Measurements from ENCODE around the gene FBXL14. TPM values are rescaled to one million over a fixed set of nuclear protein-coding genes. Genes with fewer than 3 reads are reported as not detected.

Gene FBXL14, protein sequence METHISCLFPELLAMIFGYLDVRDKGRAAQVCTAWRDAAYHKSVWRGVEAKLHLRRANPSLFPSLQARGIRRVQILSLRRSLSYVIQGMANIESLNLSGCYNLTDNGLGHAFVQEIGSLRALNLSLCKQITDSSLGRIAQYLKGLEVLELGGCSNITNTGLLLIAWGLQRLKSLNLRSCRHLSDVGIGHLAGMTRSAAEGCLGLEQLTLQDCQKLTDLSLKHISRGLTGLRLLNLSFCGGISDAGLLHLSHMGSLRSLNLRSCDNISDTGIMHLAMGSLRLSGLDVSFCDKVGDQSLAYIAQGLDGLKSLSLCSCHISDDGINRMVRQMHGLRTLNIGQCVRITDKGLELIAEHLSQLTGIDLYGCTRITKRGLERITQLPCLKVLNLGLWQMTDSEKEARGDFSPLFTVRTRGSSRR
- total RNA-seq (10 to 100 TPM; 26.7 to 30.0 TPM), total RNA-seq (26.8 to 33.7 reads per million in 2 donors)

- DNase-seq: peak; percentile 83 to 91 (median 84)
- peak within 1 kb of the TSS; percentile 96 for H3K4me3 Mint-ChIP-seq
- no peaks in the 10 kb centered on the region for H3K27me3 Mint-ChIP-seq
- no peaks in the 10 kb centered on the region for H3K36me3 Mint-ChIP-seq (ENCODE audit: low read depth)
- no peaks in the 10 kb centered on the region for H3K9me3 ChIP-seq (ENCODE audit: control insufficient read depth, low read length, poor library complexity, severe bottlenecking)
- H3K27ac Mint-ChIP-seq: peak within 1 kb of the TSS; percentile 97
- H3K4me1 Mint-ChIP-seq: peaks cover 40% of the 10 kb centered on the region
- peak; percentile 75 for ATAC-seq
These were observed at the start of gene FBXL14 for GRCh38 chr12:1594261-1595025. TSS of gene FBXL14 (minus strand) at chr12:1594581. CDS start at chr12:1594066, 515 bp downstream.

DNA sequence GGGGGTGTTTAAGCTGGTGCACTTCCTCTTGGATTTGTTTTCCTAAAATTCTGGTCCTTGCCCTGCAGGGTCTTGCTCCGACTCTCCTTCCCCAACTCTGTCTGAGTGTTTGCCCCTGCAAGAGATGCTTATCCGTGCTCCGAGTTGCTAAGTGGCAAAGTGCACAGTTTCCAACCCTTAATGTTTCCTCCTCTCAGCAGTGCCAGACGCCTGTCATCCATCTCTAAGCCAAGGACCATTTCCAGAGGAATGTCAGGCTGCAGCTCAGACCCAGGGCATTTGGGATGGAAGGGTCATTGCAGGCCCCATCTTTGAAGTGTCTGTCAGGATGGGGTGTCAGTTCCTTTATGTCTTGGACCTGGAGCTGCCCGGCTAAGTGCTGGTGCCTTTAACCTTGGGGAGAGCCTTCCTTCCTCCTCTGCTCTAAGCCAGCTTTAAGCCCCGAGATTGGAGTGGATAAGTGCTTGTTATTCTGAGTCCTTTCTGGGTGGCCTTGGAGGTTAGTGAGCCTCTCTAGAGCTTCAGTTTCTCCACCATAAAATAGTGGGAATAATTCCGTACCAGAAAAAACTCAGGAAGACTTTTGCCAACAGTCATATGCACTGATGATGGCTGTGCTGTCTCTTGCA, 49.6 kb upstream of the FBXL14 start:
- peaks cover 41% of the 10 kb centered on the region for H3K27me3 Mint-ChIP-seq
- H3K4me1 Mint-ChIP-seq: peaks cover 3% of the 10 kb centered on the region
- no peak for ATAC-seq
- no peak for DNase-seq
- H3K9me3 ChIP-seq (ENCODE audit: control insufficient read depth, low read length, poor library complexity, severe bottlenecking): no peaks in the 10 kb centered on the region
- no peak overlapping the region for H3K4me3 Mint-ChIP-seq
- no peaks in the 10 kb centered on the region for H3K36me3 Mint-ChIP-seq (ENCODE audit: low read depth)
- H3K27ac Mint-ChIP-seq: no peak overlapping the region

GRCh38 chr12:1643043-1643442, 48.7 kb upstream of the FBXL14 start:
- ATAC-seq: no peak
- no peak overlapping the region for H3K4me3 Mint-ChIP-seq
- no peak overlapping the region for H3K27ac Mint-ChIP-seq
- no peaks in the 10 kb centered on the region for H3K36me3 Mint-ChIP-seq (ENCODE audit: low read depth)
- H3K4me1 Mint-ChIP-seq: peaks cover 3% of the 10 kb centered on the region
- no peak for DNase-seq
- H3K27me3 Mint-ChIP-seq: peaks cover 42% of the 10 kb centered on the region
- no peaks in the 10 kb centered on the region for H3K9me3 ChIP-seq (ENCODE audit: control insufficient read depth, low read length, poor library complexity, severe bottlenecking)

DNA sequence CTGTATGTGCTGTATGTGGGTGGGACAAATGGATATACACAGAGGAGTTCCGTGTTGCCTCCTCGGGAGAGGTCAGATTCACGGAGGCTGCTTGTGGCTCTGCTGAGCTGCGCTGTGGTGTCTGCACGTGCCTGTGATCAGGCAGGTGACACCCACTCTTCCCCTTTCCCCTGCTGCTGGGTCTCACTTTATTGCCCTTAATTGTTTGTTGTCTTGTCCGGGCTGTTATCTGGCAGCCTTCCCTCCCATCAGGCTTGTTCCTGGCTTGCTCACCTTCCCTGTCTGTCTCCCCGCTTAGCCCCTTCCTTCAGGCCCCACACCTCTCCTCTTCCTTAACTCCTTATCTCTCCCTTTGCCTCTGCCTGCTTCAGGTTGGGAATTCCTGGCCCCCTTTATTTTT, 48.1 kb upstream of the FBXL14 start:
- no peaks in the 10 kb centered on the region for H3K36me3 Mint-ChIP-seq (ENCODE audit: low read depth)
- peaks cover 3% of the 10 kb centered on the region for H3K4me1 Mint-ChIP-seq
- peaks cover 42% of the 10 kb centered on the region for H3K27me3 Mint-ChIP-seq
- peak overlapping the region; percentile 67 for H3K4me3 Mint-ChIP-seq
- no peak overlapping the region for H3K27ac Mint-ChIP-seq
- DNase-seq: no peak
- no peaks in the 10 kb centered on the region for H3K9me3 ChIP-seq (ENCODE audit: control insufficient read depth, low read length, poor library complexity, severe bottlenecking)
- ATAC-seq: no peak

DNA sequence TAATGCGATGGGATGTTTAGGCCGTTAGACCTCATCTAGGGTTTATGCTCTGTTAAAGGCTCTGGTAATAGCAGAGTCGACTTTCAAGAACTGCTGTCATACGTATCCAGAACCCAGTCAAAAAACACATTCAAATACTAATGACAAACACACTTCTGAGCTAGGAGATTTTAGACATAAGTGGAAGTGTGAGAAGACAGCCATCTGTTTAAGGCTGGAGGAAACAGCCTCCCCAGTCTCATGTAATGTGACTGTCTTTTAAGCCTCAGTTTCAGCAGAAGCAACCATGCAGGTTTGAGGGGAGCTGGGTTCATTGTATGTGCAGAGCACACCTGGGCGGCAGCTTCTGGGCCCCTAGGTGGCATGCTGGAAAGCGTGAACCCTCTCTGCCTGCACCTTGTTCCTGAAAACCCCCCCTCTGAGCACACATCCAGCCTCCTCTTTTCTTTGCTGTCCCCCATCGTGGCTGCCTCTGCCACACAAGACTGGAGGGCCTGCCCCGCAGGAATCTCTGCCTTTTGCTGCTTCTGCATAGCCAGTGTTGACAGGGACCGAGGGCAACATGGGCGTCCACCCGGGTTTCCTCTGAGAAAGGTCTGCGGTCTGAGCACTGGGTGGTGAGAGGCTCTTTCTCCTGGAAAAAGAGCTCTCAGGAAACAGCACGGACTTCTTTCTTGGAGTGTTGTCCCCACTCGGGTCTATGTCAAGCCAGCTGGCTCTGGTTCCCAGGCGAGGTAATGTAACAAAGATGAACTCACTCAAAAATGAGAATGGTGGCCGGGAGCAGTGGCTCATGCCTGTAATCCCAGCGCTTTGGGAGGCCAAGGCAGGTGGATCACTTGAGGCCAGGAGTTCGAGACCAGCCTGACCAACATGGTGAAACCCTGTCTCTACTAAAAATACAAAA, 46.2 kb upstream of the FBXL14 start:
- H3K36me3 Mint-ChIP-seq (ENCODE audit: low read depth): no peaks in the 10 kb centered on the region
- H3K9me3 ChIP-seq (ENCODE audit: control insufficient read depth, low read length, poor library complexity, severe bottlenecking): no peaks in the 10 kb centered on the region
- no peak for DNase-seq
- H3K27me3 Mint-ChIP-seq: peaks cover 36% of the 10 kb centered on the region
- H3K4me1 Mint-ChIP-seq: no peaks in the 10 kb centered on the region
- ATAC-seq: no peak
- H3K27ac Mint-ChIP-seq: no peak overlapping the region
- no peak overlapping the region for H3K4me3 Mint-ChIP-seq

DNA sequence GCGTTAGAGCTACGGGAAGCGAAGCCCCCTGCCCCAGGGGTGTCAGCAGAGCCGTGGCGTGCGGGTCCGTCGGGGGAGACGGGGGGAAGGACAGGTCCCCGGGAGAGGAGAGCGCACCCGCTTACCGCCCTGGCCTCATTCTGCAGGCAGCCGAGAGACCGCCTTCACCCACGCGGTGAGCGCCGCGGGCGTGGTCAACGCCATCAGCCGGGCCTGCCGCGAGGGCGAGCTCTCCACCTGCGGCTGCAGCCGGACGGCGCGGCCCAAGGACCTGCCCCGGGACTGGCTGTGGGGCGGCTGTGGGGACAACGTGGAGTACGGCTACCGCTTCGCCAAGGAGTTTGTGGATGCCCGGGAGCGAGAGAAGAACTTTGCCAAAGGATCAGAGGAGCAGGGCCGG, 45.2 kb upstream of the FBXL14 start:
- Mint-ChIP-seq H3K4me1 (peaks cover 2% of the 10 kb centered on the region), H3K36me3 (ENCODE audit: low read depth) (no peaks in the 10 kb centered on the region), H3K27me3 (peaks cover 46% of the 10 kb centered on the region), H3K4me3 (no peak overlapping the region), H3K27ac (no peak overlapping the region)
- no peaks in the 10 kb centered on the region for H3K9me3 ChIP-seq (ENCODE audit: control insufficient read depth, low read length, poor library complexity, severe bottlenecking)
- DNase-seq: no peak
- ATAC-seq: no peak

DNA sequence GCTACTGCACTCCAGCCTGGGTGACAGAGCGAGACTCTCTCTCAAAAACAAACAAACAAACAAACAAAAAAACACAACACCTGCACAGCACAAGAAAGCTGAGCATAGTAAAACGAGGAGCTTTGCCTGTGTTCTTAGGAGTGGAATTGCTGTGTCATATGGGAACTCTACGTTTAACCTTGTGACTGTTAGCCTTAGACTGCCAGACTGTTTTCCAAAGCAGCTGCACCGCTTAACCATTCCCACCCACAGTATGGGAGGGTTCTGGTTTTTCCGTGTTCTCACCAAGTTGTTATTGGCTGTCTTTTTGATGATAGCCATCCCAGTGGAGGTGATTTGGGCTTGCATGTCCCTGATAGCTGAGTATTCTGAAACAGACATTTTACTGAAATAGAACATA, 43.8 kb upstream of the FBXL14 start:
- Mint-ChIP-seq H3K27me3 (peaks cover 45% of the 10 kb centered on the region), H3K4me3 (no peak overlapping the region), H3K27ac (no peak overlapping the region), H3K36me3 (ENCODE audit: low read depth) (no peaks in the 10 kb centered on the region), H3K4me1 (peaks cover 3% of the 10 kb centered on the region)
- ATAC-seq (no peak), DNase-seq (no peak)
- H3K9me3 ChIP-seq (ENCODE audit: control insufficient read depth, low read length, poor library complexity, severe bottlenecking): no peaks in the 10 kb centered on the region

DNA sequence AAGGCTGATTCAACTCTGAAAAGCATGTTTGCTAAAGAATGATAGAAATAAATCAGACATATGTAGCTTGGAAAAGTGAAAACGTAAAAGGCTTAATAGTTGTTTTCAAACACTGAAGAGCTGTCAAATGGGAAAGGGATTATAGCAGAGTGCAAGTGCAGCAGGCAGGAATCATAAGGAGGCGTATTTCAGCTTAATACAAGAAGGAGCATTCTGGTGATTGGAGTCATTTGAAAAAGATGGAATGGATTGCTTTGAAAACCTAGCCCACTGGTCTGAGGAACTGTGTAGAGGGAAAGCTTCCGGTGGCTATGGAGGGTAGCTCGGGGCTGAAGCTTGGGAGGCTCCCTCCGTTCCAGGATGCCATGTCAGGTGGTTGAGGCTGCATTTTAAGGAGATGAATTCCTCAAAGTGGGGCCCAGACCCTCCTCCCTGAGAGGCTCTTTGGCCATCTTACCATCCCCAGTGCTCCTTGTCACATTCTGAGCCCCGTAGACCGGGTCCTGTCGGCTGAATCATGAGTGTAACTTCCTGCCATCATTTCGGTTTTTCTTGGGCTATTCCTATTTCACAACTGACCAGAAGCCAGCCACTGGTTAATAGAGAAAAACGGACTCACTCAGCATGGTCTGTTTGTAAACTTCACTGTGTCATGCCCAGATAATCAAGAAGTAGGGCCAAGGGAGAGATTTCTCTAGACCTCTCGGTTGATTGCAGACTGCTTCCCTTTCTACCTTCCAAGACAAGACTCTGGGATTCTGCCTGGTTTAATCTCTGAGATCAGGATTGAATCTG, 41.1 kb upstream of the FBXL14 start:
- peaks cover 9% of the 10 kb centered on the region for H3K4me1 Mint-ChIP-seq

GRCh38 chr12:1634590-1635191, 40.3 kb upstream of the FBXL14 start:
- peak; percentile 70 for ATAC-seq
- peak; percentile 24 to 51 (median 38) for DNase-seq
- Mint-ChIP-seq H3K27me3 (peaks cover 60% of the 10 kb centered on the region), H3K27ac (no peak overlapping the region), H3K36me3 (ENCODE audit: low read depth) (peaks cover 2% of the 10 kb centered on the region), H3K4me3 (peak overlapping the region; percentile 19), H3K4me1 (peaks cover 10% of the 10 kb centered on the region)
- H3K9me3 ChIP-seq (ENCODE audit: control insufficient read depth, low read length, poor library complexity, severe bottlenecking): no peaks in the 10 kb centered on the region

More for the DNA sequence above, 41.1 kb upstream of the FBXL14 start:
- no peak overlapping the region for H3K27ac Mint-ChIP-seq
- no peak for DNase-seq
- H3K27me3 Mint-ChIP-seq: peaks cover 62% of the 10 kb centered on the region
- H3K36me3 Mint-ChIP-seq (ENCODE audit: low read depth): peaks cover 2% of the 10 kb centered on the region
- H3K9me3 ChIP-seq (ENCODE audit: control insufficient read depth, low read length, poor library complexity, severe bottlenecking): no peaks in the 10 kb centered on the region
- no peak for ATAC-seq
- H3K4me3 Mint-ChIP-seq: no peak overlapping the region

- no peak for ATAC-seq
- Mint-ChIP-seq H3K4me1 (peaks cover 12% of the 10 kb centered on the region), H3K27ac (no peak overlapping the region), H3K27me3 (peaks cover 62% of the 10 kb centered on the region), H3K36me3 (ENCODE audit: low read depth) (peaks cover 3% of the 10 kb centered on the region), H3K4me3 (no peak overlapping the region)
- H3K9me3 ChIP-seq (ENCODE audit: control insufficient read depth, low read length, poor library complexity, severe bottlenecking): no peaks in the 10 kb centered on the region
- no peak for DNase-seq
These were observed 39.8 kb upstream of the FBXL14 start for GRCh38 chr12:1634149-1634548.

- Mint-ChIP-seq H3K27ac (no peak overlapping the region), H3K4me3 (no peak overlapping the region), H3K27me3 (peaks cover 62% of the 10 kb centered on the region), H3K4me1 (peaks cover 14% of the 10 kb centered on the region), H3K36me3 (ENCODE audit: low read depth) (peaks cover 4% of the 10 kb centered on the region)
- DNase-seq (no peak), ATAC-seq (no peak)
- H3K9me3 ChIP-seq (ENCODE audit: control insufficient read depth, low read length, poor library complexity, severe bottlenecking): no peaks in the 10 kb centered on the region
These were observed 39.1 kb upstream of the FBXL14 start for GRCh38 chr12:1633459-1633858.
